H1 (cell line): ENCODE data around the gene DYSF. TPM values are rescaled to one million over a fixed set of nuclear protein-coding genes. Genes with fewer than 3 reads are reported as not detected.

Experiments
- CTCF ChIA-PET: fragments of 300-600 bp; sonication (Branson Sonifier 250); formaldehyde crosslinking; loops from one replicate; lab custom pipeline; 2021; ENCODE audit not compliant: partially characterized antibody; lab: Charles Lee
- POLR2A ChIA-PET: fragments of 300-600 bp; sonication (Branson Sonifier 250); formaldehyde crosslinking; loops from one replicate; lab custom pipeline; 2021; ENCODE audit warnings: inconsistent platforms; ENCODE audit not compliant: partially characterized antibody; lab: Charles Lee
- DNase-seq, 2 experiments: peaks; one replicate each; pipeline versions ENCODE4 v3.0.0 to v3.0.0-alpha.2; 2010 to 2022; ENCODE audit warnings: low spot score in 2 of 2, low read depth in 1 of 2, mixed read lengths in 1 of 2
- FAIRE-seq: peaks from 2 replicates; lab custom pipeline; 2011; peaks lifted over from hg19 to GRCh38; lab: Jason Lieb, UNC
- H2AFZ ChIP-seq: 2 replicates; pipeline ENCODE4 v1.8.1; 2012; ENCODE audit warnings: low read length, inconsistent platforms
- H2AK5ac ChIP-seq: 2 replicates; pipeline ENCODE4 v1.6.1; 2013; ENCODE audit warnings: low read depth, low read length
- H2BK120ac ChIP-seq: replicated peaks from 2 replicates; pipeline ENCODE3; 2013; ENCODE audit warnings: low read depth, low read length, inconsistent platforms
- H2BK12ac ChIP-seq: 2 replicates; pipeline ENCODE4 v1.6.1; 2013; ENCODE audit warnings: low read depth, low read length
- H2BK15ac ChIP-seq: 2 replicates; pipeline ENCODE4 v1.6.1; 2013; ENCODE audit warnings: low read length
- H2BK20ac ChIP-seq: 2 replicates; pipeline ENCODE4 v1.6.1; 2013; ENCODE audit warnings: low read length
- H2BK5ac ChIP-seq: 2 replicates; pipeline ENCODE4 v1.6.1; 2013; ENCODE audit warnings: low read depth, low read length
- H3K14ac ChIP-seq: 2 replicates; pipeline ENCODE4 v1.6.1; 2013; ENCODE audit warnings: inconsistent platforms; ENCODE audit not compliant: insufficient read length
- H3K18ac ChIP-seq: 2 replicates; pipeline ENCODE4 v1.6.1; 2013; ENCODE audit warnings: low read length; ENCODE audit errors: extremely low read depth
- H3K23ac ChIP-seq: 2 replicates; pipeline ENCODE4 v1.6.1; 2013; ENCODE audit warnings: inconsistent platforms; ENCODE audit not compliant: insufficient read length
- H3K23me2 ChIP-seq: 2 replicates; pipeline ENCODE4 v1.6.1; 2013; ENCODE audit warnings: low read depth, low read length
- H3K27ac ChIP-seq: 2 replicates; pipeline ENCODE4 v1.6.1; 2011; ENCODE audit warnings: low read depth, low read length, inconsistent platforms
- H3K27me3 ChIP-seq, 4 experiments: replicated peaks in 1 of 4; 1 replicate in 1 of 4; 2 replicates in 3 of 4; pipeline versions ENCODE4 v1.6.1 to v1.8.1; 2011 to 2013; ENCODE audit warnings: low read length in 3 of 4, mild to moderate bottlenecking in 3 of 4, inconsistent platforms in 2 of 4, mixed read lengths in 2 of 4, moderate library complexity in 1 of 4; ENCODE audit not compliant: control insufficient read depth in 3 of 4, insufficient read depth in 3 of 4; ENCODE audit errors: extremely low read depth in 1 of 4
- H3K36me3 ChIP-seq, 4 experiments: 2 replicates each; pipeline versions ENCODE4 v1.6.1 to v1.8.1; 2011 to 2013; ENCODE audit warnings: mild to moderate bottlenecking in 4 of 4, low read length in 3 of 4, moderate library complexity in 2 of 4, control low read depth in 1 of 4, inconsistent platforms in 1 of 4; ENCODE audit not compliant: insufficient read depth in 4 of 4, control insufficient read depth in 2 of 4
- H3K4ac ChIP-seq: replicated peaks from 2 replicates; pipeline ENCODE3; 2013; ENCODE audit warnings: low read length, low read depth, mixed read lengths, inconsistent platforms; ENCODE audit not compliant: insufficient read length
- H3K4me1 ChIP-seq, 4 experiments: replicated peaks in 1 of 4; 1 replicate in 1 of 4; 2 replicates in 3 of 4; pipeline versions ENCODE4 v1.6.1 to v1.8.1; 2011 to 2013; ENCODE audit warnings: low read length in 3 of 4, inconsistent platforms in 2 of 4, mixed read lengths in 1 of 4; ENCODE audit not compliant: insufficient read depth in 4 of 4, control insufficient read depth in 3 of 4
- H3K4me2 ChIP-seq, 2 experiments: 2 replicates each; pipeline versions ENCODE4 v1.6.1 to v1.8.1; 2011 to 2013; ENCODE audit warnings: low read depth in 2 of 2, low read length in 2 of 2, control low read depth in 1 of 2, inconsistent platforms in 1 of 2, mild to moderate bottlenecking in 1 of 2; ENCODE audit not compliant: insufficient read depth in 1 of 2
- H3K4me3 ChIP-seq, 4 experiments: fragments of 200-600, 300-600 bp in 1 of 4; sonication (generic), shearing (Covaris generic), sonication (Bioruptor Twin) in 1 of 4; 2 replicates each; pipeline versions ENCODE4 v1.5.1 to v1.8.1; 2011 to 2016; ENCODE audit warnings: low read length in 4 of 4, low read depth in 3 of 4, control low read depth in 2 of 4, inconsistent platforms in 2 of 4, mild to moderate bottlenecking in 2 of 4, mixed read lengths in 1 of 4, moderate library complexity in 1 of 4; ENCODE audit not compliant: insufficient read depth in 2 of 4; ENCODE audit errors: extremely low read depth in 1 of 4
- H3K56ac ChIP-seq: replicated peaks from 2 replicates; pipeline ENCODE3; 2013; ENCODE audit warnings: low read depth, mild to moderate bottlenecking, mixed read lengths, low read length, inconsistent platforms; ENCODE audit not compliant: insufficient read length
- H3K79me1 ChIP-seq: 2 replicates; pipeline ENCODE4 v1.6.1; 2013; ENCODE audit warnings: low read depth, low read length, control low read depth
- H3K79me2 ChIP-seq, 2 experiments: 2 replicates each; pipeline versions ENCODE4 v1.6.1 to v1.8.1; 2012 to 2013; ENCODE audit warnings: low read length in 2 of 2, mild to moderate bottlenecking in 2 of 2, inconsistent platforms in 1 of 2; ENCODE audit not compliant: insufficient read depth in 2 of 2, control insufficient read depth in 1 of 2
- H3K9ac ChIP-seq, 4 experiments: replicated peaks in 1 of 4; 1 replicate in 1 of 4; 2 replicates in 3 of 4; pipeline versions ENCODE4 v1.6.1 to v1.8.1; 2011 to 2013; ENCODE audit warnings: low read depth in 3 of 4, low read length in 3 of 4, control low read depth in 2 of 4, mild to moderate bottlenecking in 2 of 4, moderate library complexity in 2 of 4, inconsistent platforms in 1 of 4; ENCODE audit errors: extremely low read depth in 1 of 4
- H3K9me3 ChIP-seq, 2 experiments: 2 replicates each; pipeline versions ENCODE4 v1.6.1 to v1.8.1; 2012 to 2013; ENCODE audit warnings: mild to moderate bottlenecking in 2 of 2, moderate library complexity in 2 of 2, control low read depth in 1 of 2, inconsistent platforms in 1 of 2, low read depth in 1 of 2, low read length in 1 of 2, mixed read lengths in 1 of 2; ENCODE audit not compliant: insufficient read depth in 2 of 2
- H4K20me1 ChIP-seq, 2 experiments: replicated peaks in 1 of 2; 2 replicates each; pipeline versions ENCODE3 to v1.8.1; 2011 to 2013; ENCODE audit warnings: inconsistent platforms in 2 of 2, low read length in 2 of 2, mild to moderate bottlenecking in 1 of 2; ENCODE audit not compliant: insufficient read depth in 2 of 2, control insufficient read depth in 1 of 2
- H4K5ac ChIP-seq: 2 replicates; pipeline ENCODE4 v1.6.1; 2013; ENCODE audit warnings: low read length, low read depth, mixed read lengths, inconsistent platforms; ENCODE audit not compliant: insufficient read length
- H4K8ac ChIP-seq: 2 replicates; pipeline ENCODE4 v1.8.0; 2013; ENCODE audit warnings: mild to moderate bottlenecking, moderate library complexity, low read length, inconsistent platforms; ENCODE audit not compliant: insufficient read depth; ENCODE audit errors: extremely low read depth
- H4K91ac ChIP-seq: replicated peaks from 2 replicates; pipeline ENCODE3; 2013; ENCODE audit warnings: low read length, mixed read lengths, inconsistent platforms; ENCODE audit not compliant: insufficient read length
- ASH2L ChIP-seq: fragments of 200-600, 300-600 bp; sonication (generic); IDR thresholded peaks from one replicate; pipeline ENCODE4 v1.7.1; 2017; ENCODE audit warnings: low read length
- BCL11A ChIP-seq, 2 experiments: IDR thresholded peaks; one replicate each; pipeline ENCODE4 v1.6.1; 2011; ENCODE audit warnings: low read depth in 2 of 2, low read length in 2 of 2, mild to moderate bottlenecking in 2 of 2
- CBX8 ChIP-seq: fragments of 300-800, 300-1000 bp; sonication (generic); IDR thresholded peaks from 2 replicates; pipeline ENCODE4 v1.7.1; 2016; ENCODE audit warnings: low read depth, low read length, borderline replicate concordance
- KDM4A ChIP-seq: IDR thresholded peaks from one replicate; pipeline ENCODE4 v1.7.1; 2012; ENCODE audit warnings: low read depth, mild to moderate bottlenecking, moderate library complexity, low read length, inconsistent platforms; ENCODE audit not compliant: severe bottlenecking
- NANOG ChIP-seq: IDR thresholded peaks from 2 replicates; pipeline ENCODE4 v1.6.1; 2011; ENCODE audit warnings: low read length, low read depth, mild to moderate bottlenecking, inconsistent platforms; ENCODE audit not compliant: insufficient read depth, poor library complexity, severe bottlenecking
- TCF12 ChIP-seq: IDR thresholded peaks from 2 replicates; pipeline ENCODE4 v1.6.1; 2011; ENCODE audit warnings: low read depth, mild to moderate bottlenecking, low read length
- WGBS, 2 experiments: shearing (Covaris generic) in 1 of 2; methylation state at CpG; one replicate each; pipeline versions ENCODE4 v1.1.6 to v1.1.7; 2013 to 2015; ENCODE audit warnings: low lambda C conversion rate in 2 of 2, mixed read lengths in 2 of 2, inconsistent platforms in 1 of 2, low coverage in 1 of 2, missing lambda C conversion rate in 1 of 2; ENCODE audit not compliant: insufficient replicate concordance in 2 of 2, insufficient coverage in 1 of 2, insufficient read length in 1 of 2; ENCODE audit errors: extremely low coverage in 1 of 2, missing lambda C conversion rate in 1 of 2; 5-methylcytosine and 5-hydroxymethylcytosine counted together
- polyA plus RNA-seq, 7 experiments: library from polyadenylated mRNA; depleted of rRNA in 3 of 7; stranded (reverse) in 5 of 7; unstranded in 2 of 7; fragments of >200 nt in 5 of 7; fragments of 200-250 nt in 2 of 7; gene quantifications; 1 replicate in 5 of 7; 2 replicates in 1 of 7; 4 replicates in 1 of 7; pipeline versions ENCODE4 v1.2.1 to v1.2.3, GENCODE V29; 2011 to 2013; ENCODE audit warnings: missing spikeins in 2 of 7, mixed read lengths in 2 of 7
- total RNA-seq: library from RNA; stranded (reverse); fragmentation: NEBNext Ultra II Directional; extraction: Animal tissue kit (Norgen Biotek cat#: 25700); gene quantifications from 2 replicates; pipeline ENCODE4 v1.2.1, GENCODE V29; 2021

DYSF gene
- total and polyA plus RNA-seq, 2 of the 8 experiments (the other 6 are each of a cell fraction or from before 2014, with no cell fraction given), result 5.8 to 7.1 TPM

- no peak overlapping the region for H2BK5ac ChIP-seq
- no peaks in the 10 kb centered on the region; a peak in 2 of 8 replicates for H3K36me3 ChIP-seq
- no peak overlapping the region for H3K56ac ChIP-seq
- no peaks in the 10 kb centered on the region for H4K20me1 ChIP-seq
- no peak overlapping the region for H3K9ac ChIP-seq
- no peak overlapping the region for H2AFZ ChIP-seq
- no peak overlapping the region for H4K91ac ChIP-seq
- H3K4me2 ChIP-seq, result no peak overlapping the region
- no peak for DNase-seq
- no peaks in the 10 kb centered on the region for H3K79me2 ChIP-seq
- H2BK120ac ChIP-seq, result no peak overlapping the region
- H2BK20ac ChIP-seq, result no peak overlapping the region
- H3K4ac ChIP-seq, result no peak overlapping the region
- ChIA-PET CTCF (interaction anchor here (0.8 to 1.4 kb wide), 3 partner anchors 9 to 46 kb away, joined by 3 to 4 read pairs (median 3); no protein-coding TSS in a partner anchor), POLR2A (no interaction called here)
- no peaks in the 10 kb centered on the region for H3K23me2 ChIP-seq
- 82% methylated on average over 15 of the region's 21 CpGs; no CpG with 5 or more reads in 1 of the 2 experiments for WGBS, 2 experiments
- H4K8ac ChIP-seq, result no peak overlapping the region; the same call in 1 of the 2 replicates
- no peak overlapping the region for H4K5ac ChIP-seq
- peaks cover 0 to 10% (median 2%) of the 10 kb centered on the region in 4 experiments; a peak in 3 of 7 replicates for H3K4me1 ChIP-seq
- H3K9me3 ChIP-seq, result peaks cover 0 to 5% of the 10 kb centered on the region in 2 experiments; a peak in 1 of 4 replicates
- no peak overlapping the region for H2AK5ac ChIP-seq
- FAIRE-seq, result no peak
- no peak overlapping the region for H2BK15ac ChIP-seq
- no peak overlapping the region; the same call in 1 of the 2 replicates for H3K18ac ChIP-seq
- H3K27me3 ChIP-seq, result no peaks in the 10 kb centered on the region
- no peak overlapping the region for H3K4me3 ChIP-seq
- H3K14ac ChIP-seq, result no peak overlapping the region
- no peak overlapping the region for H3K23ac ChIP-seq
- H3K79me1 ChIP-seq, result no peaks in the 10 kb centered on the region
- no peak overlapping the region for H2BK12ac ChIP-seq
- no peak overlapping the region for H3K27ac ChIP-seq
- TF ChIP-seq KDM4A (no peak), ASH2L (no peak), TCF12 (no peak), NANOG (no peak), CBX8 (no peak), BCL11A (IDR thresholded peaks at IDR 0.05; ENCODE audit: low read depth in 2 of 2, low read length in 2 of 2) (no peak)
Observed at GRCh38 chr2:71700658-71701397, 247.5 kb downstream of the DYSF start.
